Middle frontal gyrus (tissue), 1 donor: ENCODE data around the gene ATP5F1A.
A peak's percentile ranks its signal among the peaks of the same experiment; 100 is the strongest.

Experiments used
- DNase-seq: peaks from one replicate; pipeline ENCODE4 v3.0.0-alpha.2; 2015; ENCODE audit warnings: low spot score; ENCODE audit errors: extremely low spot score

Gene ATP5F1A

GRCh38 chr18:46073474-46074331 lies 24.4 kb downstream of the ATP5F1A start:
- peak; percentile 71 for DNase-seq

- no peak for DNase-seq
Measured at GRCh38 chr18:46072959-46073358, 25.1 kb downstream of the ATP5F1A start.

GRCh38 chr18:46072376-46072867 lies 25.7 kb downstream of the ATP5F1A start:
- DNase-seq, result no peak

GRCh38 chr18:46071653-46072375 lies 26.3 kb downstream of the ATP5F1A start, which contains the start of gene PSTPIP2:
Gene PSTPIP2 (minus strand): TSS chr18:46072260. CDS start chr18:46072188, 72 bp downstream.
- DNase-seq, result no peak

GRCh38 chr18:46070815-46071652 lies 27.1 kb downstream of the ATP5F1A start:
- no peak for DNase-seq

- DNase-seq, result no peak
Measured at GRCh38 chr18:46070232-46070631, 27.9 kb downstream of the ATP5F1A start.

- no peak for DNase-seq
Measured at GRCh38 chr18:46069524-46069923, 28.6 kb downstream of the ATP5F1A start.

GRCh38 chr18:46068763-46069162 lies 29.3 kb downstream of the ATP5F1A start:
- no peak for DNase-seq

GRCh38 chr18:46067438-46068007 lies 30.6 kb downstream of the ATP5F1A start:
- DNase-seq, result no peak

- DNase-seq, result no peak
Measured at GRCh38 chr18:46062781-46063180, 35.3 kb downstream of the ATP5F1A start.

GRCh38 chr18:46061796-46062195 lies 36.3 kb downstream of the ATP5F1A start:
- no peak for DNase-seq

- DNase-seq, result no peak
Measured at GRCh38 chr18:46061387-46061786, 36.7 kb downstream of the ATP5F1A start.

GRCh38 chr18:46060359-46060841 lies 37.7 kb downstream of the ATP5F1A start:
- no peak for DNase-seq

- no peak for DNase-seq
Measured at GRCh38 chr18:46055838-46056230, 42.3 kb downstream of the ATP5F1A start.

- DNase-seq, result no peak
Measured at GRCh38 chr18:46054956-46055837, 42.9 kb downstream of the ATP5F1A start.

GRCh38 chr18:46053368-46054095 lies 44.6 kb downstream of the ATP5F1A start:
- DNase-seq, result no peak

GRCh38 chr18:46051731-46052461 lies 46.2 kb downstream of the ATP5F1A start:
- DNase-seq, result no peak

GRCh38 chr18:46050268-46050667 lies 47.8 kb downstream of the ATP5F1A start:
- DNase-seq, result no peak
